ENCODE measurements around the gene NAA16. TPM values are rescaled to one million over a fixed set of nuclear protein-coding genes. Genes with fewer than 3 reads are reported as not detected.
"Not testable (repeated sequence)": the region's sequence is repeated elsewhere in the genome, so short reads cannot be mapped to it uniquely, and the experiment has no call there.

NAA16 gene
- total RNA-seq, 4 donors from 2014 or later: 15.9 to 25.8 (median 18.7) TPM

DNA sequence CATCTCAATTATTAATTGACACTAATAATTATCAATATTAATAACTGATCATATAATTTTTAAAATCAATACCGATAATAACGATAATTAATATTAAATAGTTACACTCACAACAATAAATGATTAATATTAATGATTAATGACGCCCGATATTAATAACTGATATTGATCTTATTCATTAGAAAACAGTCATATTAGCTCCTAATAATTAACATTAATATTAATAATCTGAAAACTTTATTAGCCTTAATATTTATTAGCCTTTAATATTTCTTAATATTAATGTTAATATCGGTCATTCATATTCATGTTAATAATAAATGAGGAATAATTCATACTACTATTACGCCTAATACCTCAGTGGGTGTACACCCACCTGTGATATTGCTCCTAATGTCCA, 113.6 kb downstream of the NAA16 start:
- DNase-seq (ENCODE audit: low spot score in 2 of 2); intact Hi-C loops (cut with DNase I; ENCODE audit: low total_unique reads); H3K4me3 ChIP-seq (ENCODE audit: low read depth, poor library complexity, severe bottlenecking): not testable (repeated sequence)
- 96 to 97% methylated on average over 6 of the region's 6 CpGs for WGBS, 2 donors

DNA sequence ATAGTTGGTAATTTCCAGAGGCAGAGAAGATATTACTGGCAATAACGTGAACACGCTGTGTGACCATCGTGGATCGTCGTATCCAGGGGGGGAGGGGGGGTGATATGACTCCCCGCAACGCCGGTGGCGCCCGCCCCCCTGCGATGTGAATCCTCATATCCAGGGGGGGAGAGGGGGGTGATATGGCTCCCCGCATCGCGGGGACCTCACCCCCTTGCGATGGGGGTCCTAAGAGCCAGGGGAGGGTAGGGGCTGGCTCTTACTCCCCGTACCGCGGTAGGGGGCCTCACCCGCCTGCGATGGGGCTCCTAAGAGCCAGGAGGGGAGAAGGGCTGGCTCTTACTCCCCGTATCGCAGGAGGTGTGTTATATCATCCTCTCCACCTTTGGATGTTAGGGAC, 115.0 kb downstream of the NAA16 start:
- intact Hi-C loops (cut with DNase I; ENCODE audit: low total_unique reads): no loop called here
- TF ChIP-seq POLR2A (IDR thresholded peaks at IDR 0.05): no peak
- TF ChIP-seq, protein P1, sequence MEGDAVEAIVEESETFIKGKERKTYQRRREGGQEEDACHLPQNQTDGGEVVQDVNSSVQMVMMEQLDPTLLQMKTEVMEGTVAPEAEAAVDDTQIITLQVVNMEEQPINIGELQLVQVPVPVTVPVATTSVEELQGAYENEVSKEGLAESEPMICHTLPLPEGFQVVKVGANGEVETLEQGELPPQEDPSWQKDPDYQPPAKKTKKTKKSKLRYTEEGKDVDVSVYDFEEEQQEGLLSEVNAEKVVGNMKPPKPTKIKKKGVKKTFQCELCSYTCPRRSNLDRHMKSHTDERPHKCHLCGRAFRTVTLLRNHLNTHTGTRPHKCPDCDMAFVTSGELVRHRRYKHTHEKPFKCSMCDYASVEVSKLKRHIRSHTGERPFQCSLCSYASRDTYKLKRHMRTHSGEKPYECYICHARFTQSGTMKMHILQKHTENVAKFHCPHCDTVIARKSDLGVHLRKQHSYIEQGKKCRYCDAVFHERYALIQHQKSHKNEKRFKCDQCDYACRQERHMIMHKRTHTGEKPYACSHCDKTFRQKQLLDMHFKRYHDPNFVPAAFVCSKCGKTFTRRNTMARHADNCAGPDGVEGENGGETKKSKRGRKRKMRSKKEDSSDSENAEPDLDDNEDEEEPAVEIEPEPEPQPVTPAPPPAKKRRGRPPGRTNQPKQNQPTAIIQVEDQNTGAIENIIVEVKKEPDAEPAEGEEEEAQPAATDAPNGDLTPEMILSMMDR (IDR thresholded peaks at IDR 0.05): no peak
- H3K4me3 ChIP-seq (ENCODE audit: low read depth, poor library complexity, severe bottlenecking): no peak overlapping the region
- WGBS, 2 donors: 64 to 79% methylated on average over 21 to 22 of the region's 22 CpGs
- DNase-seq (ENCODE audit: low spot score in 2 of 2): no peak

Other genes starting within 250 kb of the NAA16 start
- gene WBP4, start 249.8 kb upstream of the NAA16 start, total RNA-seq: 10 to 100 TPM in 2 of 4 donors, 1 to 10 TPM in 2; 7.2 to 11.2 (median 9.8) TPM
- gene KBTBD6, start 178.5 kb upstream of the NAA16 start, total RNA-seq: 1 to 10 TPM; 3.2 to 6.3 (median 4.9) TPM
- gene KBTBD7, start 116.7 kb upstream of the NAA16 start, total RNA-seq: 1 to 10 TPM; 4.1 to 9.1 (median 6.7) TPM
- gene MTRF1, start 47.7 kb upstream of the NAA16 start, total RNA-seq: 10 to 100 TPM in 1 of 4 donors, 1 to 10 TPM in 3; 4.2 to 13.5 (median 6.1) TPM
- gene RGCC, start 146.3 kb downstream of the NAA16 start, total RNA-seq: 100 to 1,000 TPM in 2 of 4 donors, 10 to 100 TPM in 2; 68.2 to 148 (median 98.6) TPM